ENCODE measurements around the gene ATP6V0A4.
"Not testable (repeated sequence)": the region's sequence is repeated elsewhere in the genome, so short reads cannot be mapped to it uniquely, and the experiment has no call there.

Gene ATP6V0A4

GRCh38 chr7:138698281-138698680 lies 99.7 kb downstream of the ATP6V0A4 start:
- H3K4me1 ChIP-seq (ENCODE audit: control insufficient read depth, low read depth, low read length) = no peaks in the 10 kb centered on the region
- H3K79me1 ChIP-seq (ENCODE audit: low read length) = no peaks in the 10 kb centered on the region
- no peak overlapping the region for H4K8ac ChIP-seq (ENCODE audit: low read depth, low read length)
- no peaks in the 10 kb centered on the region for H3K27me3 ChIP-seq (ENCODE audit: insufficient read depth, low read length, poor library complexity)
- H3K4ac ChIP-seq (ENCODE audit: low read depth, low read length) = no peak overlapping the region
- no peak overlapping the region for H2AK5ac ChIP-seq (ENCODE audit: low read length)
- H3K79me2 ChIP-seq (ENCODE audit: control insufficient read depth, insufficient read depth, low read length) = no peaks in the 10 kb centered on the region
- no peak overlapping the region for H3K27ac ChIP-seq (ENCODE audit: low read depth, low read length)
- H3K36me3 ChIP-seq (ENCODE audit: control insufficient read depth, insufficient read depth, low read length) = no peaks in the 10 kb centered on the region
- H4K5ac ChIP-seq (ENCODE audit: low read length) = no peak overlapping the region
- no peak overlapping the region for H3K23ac ChIP-seq (ENCODE audit: low read length)
- DNase-seq = no peak
- no CpG with 5 or more reads among the region's 7 CpGs for WGBS (ENCODE audit: extremely low coverage, insufficient coverage, low lambda C conversion rate)
- no peak overlapping the region for H3K4me2 ChIP-seq (ENCODE audit: low read length)
- no peak overlapping the region for H3K18ac ChIP-seq (ENCODE audit: low read length)
- H2BK120ac ChIP-seq (ENCODE audit: low read depth, low read length) = no peak overlapping the region
- H2BK15ac ChIP-seq (replicated peaks; ENCODE audit: low read depth) = no peak overlapping the region
- no peak overlapping the region for H3K9ac ChIP-seq (ENCODE audit: low read length)
- no peak overlapping the region for H2BK5ac ChIP-seq (ENCODE audit: low read length)
- no peak overlapping the region for H3K4me3 ChIP-seq (ENCODE audit: low read length)
- H3K56ac ChIP-seq (ENCODE audit: low read length) = no peak overlapping the region

- no peaks in the 10 kb centered on the region for H3K27me3 ChIP-seq (ENCODE audit: insufficient read depth, low read length, poor library complexity)
Measured at GRCh38 chr7:138697535-138698182, 100.3 kb downstream of the ATP6V0A4 start.

GRCh38 chr7:138695776-138696175 lies 102.2 kb downstream of the ATP6V0A4 start:
- not testable (repeated sequence) for H3K9ac ChIP-seq (ENCODE audit: low read length); H3K18ac ChIP-seq (ENCODE audit: low read length); H3K4me1 ChIP-seq (ENCODE audit: control insufficient read depth, low read depth, low read length); H2BK15ac ChIP-seq (replicated peaks; ENCODE audit: low read depth); H3K27ac ChIP-seq (ENCODE audit: low read depth, low read length); H3K27me3 ChIP-seq (ENCODE audit: insufficient read depth, low read length, poor library complexity); H3K23ac ChIP-seq (ENCODE audit: low read length); H3K4me3 ChIP-seq (ENCODE audit: low read length); H3K79me1 ChIP-seq (ENCODE audit: low read length); H2BK120ac ChIP-seq (ENCODE audit: low read depth, low read length); H3K79me2 ChIP-seq (ENCODE audit: control insufficient read depth, insufficient read depth, low read length); H4K8ac ChIP-seq (ENCODE audit: low read depth, low read length); H4K5ac ChIP-seq (ENCODE audit: low read length); H3K4ac ChIP-seq (ENCODE audit: low read depth, low read length); H3K4me2 ChIP-seq (ENCODE audit: low read length); H2BK5ac ChIP-seq (ENCODE audit: low read length); H3K36me3 ChIP-seq (ENCODE audit: control insufficient read depth, insufficient read depth, low read length); H2AK5ac ChIP-seq (ENCODE audit: low read length); DNase-seq; H3K56ac ChIP-seq (ENCODE audit: low read length)
- no CpG with 5 or more reads among the region's 9 CpGs for WGBS (ENCODE audit: extremely low coverage, insufficient coverage, low lambda C conversion rate)

More at GRCh38 chr7:138697535-138698182, 100.3 kb downstream of the ATP6V0A4 start:
- DNase-seq = no peak
- Histone ChIP-seq H3K79me2 (ENCODE audit: control insufficient read depth, insufficient read depth, low read length) (no peaks in the 10 kb centered on the region), H3K4me2 (ENCODE audit: low read length) (no peak overlapping the region), H4K5ac (ENCODE audit: low read length) (no peak overlapping the region), H2BK15ac (replicated peaks; ENCODE audit: low read depth) (no peak overlapping the region), H3K36me3 (ENCODE audit: control insufficient read depth, insufficient read depth, low read length) (no peaks in the 10 kb centered on the region), H3K4me3 (ENCODE audit: low read length) (no peak overlapping the region), H3K4me1 (ENCODE audit: control insufficient read depth, low read depth, low read length) (no peaks in the 10 kb centered on the region), H3K79me1 (ENCODE audit: low read length) (no peaks in the 10 kb centered on the region), H3K18ac (ENCODE audit: low read length) (no peak overlapping the region), H4K8ac (ENCODE audit: low read depth, low read length) (no peak overlapping the region), H3K23ac (ENCODE audit: low read length) (no peak overlapping the region), H2BK5ac (ENCODE audit: low read length) (no peak overlapping the region), H3K56ac (ENCODE audit: low read length) (no peak overlapping the region), H3K27ac (ENCODE audit: low read depth, low read length) (no peak overlapping the region), H2AK5ac (ENCODE audit: low read length) (no peak overlapping the region), H3K9ac (ENCODE audit: low read length) (no peak overlapping the region), H3K4ac (ENCODE audit: low read depth, low read length) (no peak overlapping the region), H2BK120ac (ENCODE audit: low read depth, low read length) (no peak overlapping the region)
- no CpG with 5 or more reads among the region's 2 CpGs for WGBS (ENCODE audit: extremely low coverage, insufficient coverage, low lambda C conversion rate)

GRCh38 chr7:138695106-138695505 lies 102.9 kb downstream of the ATP6V0A4 start:
- no peak overlapping the region for H3K4me2 ChIP-seq (ENCODE audit: low read length)
- no peak overlapping the region for H3K23ac ChIP-seq (ENCODE audit: low read length)
- no peak overlapping the region for H4K5ac ChIP-seq (ENCODE audit: low read length)
- no peak overlapping the region for H2BK15ac ChIP-seq (replicated peaks; ENCODE audit: low read depth)
- no peak overlapping the region for H3K9ac ChIP-seq (ENCODE audit: low read length)
- no peaks in the 10 kb centered on the region for H3K27me3 ChIP-seq (ENCODE audit: insufficient read depth, low read length, poor library complexity)
- H3K4ac ChIP-seq (ENCODE audit: low read depth, low read length) = no peak overlapping the region
- no peak overlapping the region for H3K56ac ChIP-seq (ENCODE audit: low read length)
- no peak overlapping the region for H2BK5ac ChIP-seq (ENCODE audit: low read length)
- no peaks in the 10 kb centered on the region for H3K79me2 ChIP-seq (ENCODE audit: control insufficient read depth, insufficient read depth, low read length)
- DNase-seq = no peak
- H3K79me1 ChIP-seq (ENCODE audit: low read length) = no peaks in the 10 kb centered on the region
- no peak overlapping the region for H2AK5ac ChIP-seq (ENCODE audit: low read length)
- no peak overlapping the region for H3K18ac ChIP-seq (ENCODE audit: low read length)
- no peak overlapping the region for H3K4me3 ChIP-seq (ENCODE audit: low read length)
- no peaks in the 10 kb centered on the region for H3K4me1 ChIP-seq (ENCODE audit: control insufficient read depth, low read depth, low read length)
- no CpG with 5 or more reads among the region's 4 CpGs for WGBS (ENCODE audit: extremely low coverage, insufficient coverage, low lambda C conversion rate)
- H4K8ac ChIP-seq (ENCODE audit: low read depth, low read length) = no peak overlapping the region
- H3K36me3 ChIP-seq (ENCODE audit: control insufficient read depth, insufficient read depth, low read length) = no peaks in the 10 kb centered on the region
- H3K27ac ChIP-seq (ENCODE audit: low read depth, low read length) = no peak overlapping the region
- no peak overlapping the region for H2BK120ac ChIP-seq (ENCODE audit: low read depth, low read length)

- H3K27ac ChIP-seq (ENCODE audit: low read depth, low read length) = no peak overlapping the region
- no peak overlapping the region for H2BK120ac ChIP-seq (ENCODE audit: low read depth, low read length)
- no peak overlapping the region for H3K4ac ChIP-seq (ENCODE audit: low read depth, low read length)
- no peak overlapping the region for H2BK5ac ChIP-seq (ENCODE audit: low read length)
- no peak overlapping the region for H3K23ac ChIP-seq (ENCODE audit: low read length)
- no peak overlapping the region for H4K5ac ChIP-seq (ENCODE audit: low read length)
- H3K4me3 ChIP-seq (ENCODE audit: low read length) = no peak overlapping the region
- no peak overlapping the region for H3K56ac ChIP-seq (ENCODE audit: low read length)
- no peak overlapping the region for H3K9ac ChIP-seq (ENCODE audit: low read length)
- H2AK5ac ChIP-seq (ENCODE audit: low read length) = no peak overlapping the region
- H3K4me2 ChIP-seq (ENCODE audit: low read length) = no peak overlapping the region
- H3K36me3 ChIP-seq (ENCODE audit: control insufficient read depth, insufficient read depth, low read length) = no peaks in the 10 kb centered on the region
- DNase-seq = no peak
- WGBS (ENCODE audit: extremely low coverage, insufficient coverage, low lambda C conversion rate) = no CpG with 5 or more reads among the region's 5 CpGs
- no peaks in the 10 kb centered on the region for H3K27me3 ChIP-seq (ENCODE audit: insufficient read depth, low read length, poor library complexity)
- no peaks in the 10 kb centered on the region for H3K79me1 ChIP-seq (ENCODE audit: low read length)
- no peak overlapping the region for H3K18ac ChIP-seq (ENCODE audit: low read length)
- no peak overlapping the region for H4K8ac ChIP-seq (ENCODE audit: low read depth, low read length)
- no peaks in the 10 kb centered on the region for H3K79me2 ChIP-seq (ENCODE audit: control insufficient read depth, insufficient read depth, low read length)
- no peak overlapping the region for H2BK15ac ChIP-seq (replicated peaks; ENCODE audit: low read depth)
- no peaks in the 10 kb centered on the region for H3K4me1 ChIP-seq (ENCODE audit: control insufficient read depth, low read depth, low read length)
Measured at GRCh38 chr7:138691178-138691577, 106.8 kb downstream of the ATP6V0A4 start.

- no peak overlapping the region for H3K4me2 ChIP-seq (ENCODE audit: low read length)
- no peak overlapping the region for H2BK15ac ChIP-seq (replicated peaks; ENCODE audit: low read depth)
- no peak overlapping the region for H3K18ac ChIP-seq (ENCODE audit: low read length)
- no peaks in the 10 kb centered on the region for H3K4me1 ChIP-seq (ENCODE audit: control insufficient read depth, low read depth, low read length)
- H2AK5ac ChIP-seq (ENCODE audit: low read length) = no peak overlapping the region
- H3K36me3 ChIP-seq (ENCODE audit: control insufficient read depth, insufficient read depth, low read length) = no peaks in the 10 kb centered on the region
- no peak overlapping the region for H4K5ac ChIP-seq (ENCODE audit: low read length)
- WGBS (ENCODE audit: extremely low coverage, insufficient coverage, low lambda C conversion rate) = no CpG with 5 or more reads among the region's 2 CpGs
- no peak overlapping the region for H2BK120ac ChIP-seq (ENCODE audit: low read depth, low read length)
- H3K23ac ChIP-seq (ENCODE audit: low read length) = no peak overlapping the region
- no peaks in the 10 kb centered on the region for H3K79me1 ChIP-seq (ENCODE audit: low read length)
- H3K27me3 ChIP-seq (ENCODE audit: insufficient read depth, low read length, poor library complexity) = no peaks in the 10 kb centered on the region
- H3K27ac ChIP-seq (ENCODE audit: low read depth, low read length) = no peak overlapping the region
- DNase-seq = no peak
- no peaks in the 10 kb centered on the region for H3K79me2 ChIP-seq (ENCODE audit: control insufficient read depth, insufficient read depth, low read length)
- no peak overlapping the region for H2BK5ac ChIP-seq (ENCODE audit: low read length)
- no peak overlapping the region for H3K4me3 ChIP-seq (ENCODE audit: low read length)
- no peak overlapping the region for H3K4ac ChIP-seq (ENCODE audit: low read depth, low read length)
- no peak overlapping the region for H4K8ac ChIP-seq (ENCODE audit: low read depth, low read length)
- H3K56ac ChIP-seq (ENCODE audit: low read length) = no peak overlapping the region
- no peak overlapping the region for H3K9ac ChIP-seq (ENCODE audit: low read length)
Measured at GRCh38 chr7:138690495-138690894, 107.5 kb downstream of the ATP6V0A4 start.

All from mesendoderm (in vitro differentiated cells).